ENCODE results near the gene MC1R. TPM values are rescaled to one million over a fixed set of nuclear protein-coding genes. Genes with fewer than 3 reads are reported as not detected.
"Not testable (repeated sequence)": the region's sequence is repeated elsewhere in the genome, so short reads cannot be mapped to it uniquely, and the experiment has no call there.

MC1R gene
- total RNA-seq, 1 donor from 2014 or later, result 1.2 TPM

DNA sequence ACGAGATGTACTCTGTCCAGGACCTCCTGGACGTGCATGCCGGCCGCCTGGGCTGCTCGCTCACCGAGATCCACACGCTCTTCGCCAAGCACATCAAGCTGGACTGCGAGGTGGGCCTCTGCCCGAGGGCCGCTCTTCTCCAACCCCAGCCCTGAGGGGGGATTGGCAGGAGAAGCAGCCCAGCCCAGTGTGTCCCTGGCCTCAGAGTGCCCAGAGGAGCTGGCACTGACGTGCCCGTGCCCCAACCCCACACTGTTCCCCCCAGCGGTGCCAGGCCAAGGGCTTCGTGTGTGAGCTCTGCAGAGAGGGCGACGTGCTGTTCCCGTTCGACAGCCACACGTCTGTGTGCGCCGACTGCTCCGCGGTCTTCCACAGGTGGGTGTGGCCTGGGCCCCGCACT, 45.5 kb downstream of the MC1R start:
- H3K27me3 ChIP-seq (ENCODE audit: low read depth), result no peaks in the 10 kb centered on the region
- H3K36me3 ChIP-seq, result peaks cover 40% of the 10 kb centered on the region
- no peaks in the 10 kb centered on the region for H3K4me1 ChIP-seq
- no peak overlapping the region for H3K27ac ChIP-seq (replicated peaks)
- intact Hi-C loops (cut with micrococcal nuclease), result no loop called here
- DNase-seq, result no peak
- H3K9me3 ChIP-seq (replicated peaks), result no peaks in the 10 kb centered on the region
- H3K4me3 ChIP-seq, result no peak overlapping the region
- TF ChIP-seq, protein P1, sequence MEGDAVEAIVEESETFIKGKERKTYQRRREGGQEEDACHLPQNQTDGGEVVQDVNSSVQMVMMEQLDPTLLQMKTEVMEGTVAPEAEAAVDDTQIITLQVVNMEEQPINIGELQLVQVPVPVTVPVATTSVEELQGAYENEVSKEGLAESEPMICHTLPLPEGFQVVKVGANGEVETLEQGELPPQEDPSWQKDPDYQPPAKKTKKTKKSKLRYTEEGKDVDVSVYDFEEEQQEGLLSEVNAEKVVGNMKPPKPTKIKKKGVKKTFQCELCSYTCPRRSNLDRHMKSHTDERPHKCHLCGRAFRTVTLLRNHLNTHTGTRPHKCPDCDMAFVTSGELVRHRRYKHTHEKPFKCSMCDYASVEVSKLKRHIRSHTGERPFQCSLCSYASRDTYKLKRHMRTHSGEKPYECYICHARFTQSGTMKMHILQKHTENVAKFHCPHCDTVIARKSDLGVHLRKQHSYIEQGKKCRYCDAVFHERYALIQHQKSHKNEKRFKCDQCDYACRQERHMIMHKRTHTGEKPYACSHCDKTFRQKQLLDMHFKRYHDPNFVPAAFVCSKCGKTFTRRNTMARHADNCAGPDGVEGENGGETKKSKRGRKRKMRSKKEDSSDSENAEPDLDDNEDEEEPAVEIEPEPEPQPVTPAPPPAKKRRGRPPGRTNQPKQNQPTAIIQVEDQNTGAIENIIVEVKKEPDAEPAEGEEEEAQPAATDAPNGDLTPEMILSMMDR (IDR thresholded peaks at IDR 0.05; ENCODE audit: borderline replicate concordance), result no peak

DNA sequence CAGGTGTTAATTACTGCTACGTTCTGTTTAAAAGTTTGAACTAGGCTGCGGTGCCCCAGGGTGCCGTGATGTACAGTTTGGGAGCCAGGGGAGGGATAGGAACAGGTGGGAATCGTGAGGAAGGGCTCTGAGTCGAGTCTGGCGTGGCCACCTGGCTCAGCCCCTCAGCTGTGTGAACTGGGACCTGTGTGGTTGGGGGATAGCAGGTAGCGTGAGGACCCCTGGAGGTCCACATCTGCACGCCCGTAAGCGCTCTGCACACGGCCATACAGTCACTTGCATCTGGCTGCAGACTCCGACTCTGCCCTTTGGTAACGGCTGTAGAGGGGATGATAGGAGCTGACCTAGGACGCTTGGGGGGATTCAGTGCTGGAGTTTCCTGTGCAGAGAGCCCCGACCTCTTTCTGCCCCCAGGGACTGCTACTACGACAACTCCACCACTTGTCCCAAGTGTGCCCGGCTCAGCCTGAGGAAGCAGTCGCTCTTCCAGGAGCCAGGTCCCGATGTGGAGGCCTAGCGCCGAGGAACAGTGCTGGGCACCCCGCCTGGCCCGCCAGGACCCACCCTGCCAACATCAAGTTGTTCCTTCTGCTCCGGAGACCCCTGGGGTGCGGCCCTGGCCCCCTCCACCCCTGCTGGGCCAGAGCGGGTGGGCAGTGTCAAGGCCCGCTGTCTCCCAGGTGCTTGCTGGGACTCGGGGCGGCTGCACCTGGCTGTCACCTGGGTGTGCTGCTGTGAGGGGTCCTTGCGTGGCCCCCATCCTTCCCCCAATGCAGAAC, 47.0 kb downstream of the MC1R start:
- TF ChIP-seq, protein P1 (IDR thresholded peaks at IDR 0.05; ENCODE audit: borderline replicate concordance), result no peak
- DNase-seq, result no peak
- intact Hi-C loops (cut with micrococcal nuclease), result no loop called here
- Histone ChIP-seq H3K4me3 (no peak overlapping the region), H3K27ac (replicated peaks) (no peak overlapping the region), H3K9me3 (replicated peaks) (no peaks in the 10 kb centered on the region), H3K36me3 (peaks cover 39% of the 10 kb centered on the region), H3K4me1 (peaks cover 9% of the 10 kb centered on the region), H3K27me3 (ENCODE audit: low read depth) (no peaks in the 10 kb centered on the region)

DNA sequence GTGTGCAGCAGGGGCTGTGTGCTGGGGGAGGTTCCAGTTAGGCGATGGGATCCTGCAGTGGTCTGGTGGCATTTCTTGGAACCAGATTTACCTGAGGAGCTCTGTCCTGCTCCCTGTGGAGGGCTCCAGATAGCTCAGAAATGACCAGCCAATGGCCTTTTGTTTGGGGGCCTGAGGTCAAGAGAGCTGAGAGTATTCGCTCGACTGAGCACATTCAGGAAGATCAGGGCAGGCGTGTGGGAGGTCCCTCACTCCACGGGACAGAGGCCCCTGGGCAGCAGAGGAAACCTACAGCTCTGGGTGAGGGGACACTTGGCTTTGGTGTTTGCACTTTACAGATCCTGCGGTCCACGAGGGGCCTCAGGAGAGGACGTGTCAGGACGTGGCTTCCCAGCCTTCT, 48.1 kb downstream of the MC1R start:
- H3K4me3 ChIP-seq, result no peak overlapping the region
- H3K27ac ChIP-seq (replicated peaks), result no peak overlapping the region
- peaks cover 21% of the 10 kb centered on the region for H3K4me1 ChIP-seq
- TF ChIP-seq, protein P1 (IDR thresholded peaks at IDR 0.05; ENCODE audit: borderline replicate concordance), result no peak
- intact Hi-C loops (cut with micrococcal nuclease), result no loop called here
- H3K9me3 ChIP-seq (replicated peaks), result no peaks in the 10 kb centered on the region
- no peak for DNase-seq
- H3K36me3 ChIP-seq, result peaks cover 28% of the 10 kb centered on the region
- H3K27me3 ChIP-seq (ENCODE audit: low read depth), result no peaks in the 10 kb centered on the region

DNA sequence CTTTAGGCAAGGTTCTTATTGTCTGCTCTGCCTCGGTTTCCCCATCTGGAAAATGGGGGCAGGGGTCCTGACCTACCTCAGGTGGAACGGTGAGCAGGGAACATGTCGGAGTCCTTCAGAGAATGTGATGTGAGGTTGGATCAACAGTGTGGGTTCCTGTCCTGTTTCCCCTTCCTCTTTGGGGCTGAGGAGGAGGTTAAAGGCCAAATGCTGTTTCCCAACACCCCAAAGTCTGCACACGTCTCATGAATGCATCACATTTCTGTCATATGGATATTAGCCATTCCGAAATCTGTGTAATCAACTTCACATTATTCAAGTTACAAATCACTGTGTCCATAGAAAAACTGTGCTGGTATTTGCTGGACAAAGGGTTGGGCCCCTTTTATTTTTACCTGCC, 48.8 kb downstream of the MC1R start:
- H3K27me3 ChIP-seq (ENCODE audit: low read depth); H3K27ac ChIP-seq (replicated peaks); H3K9me3 ChIP-seq (replicated peaks); intact Hi-C loops (cut with micrococcal nuclease); DNase-seq; H3K4me3 ChIP-seq: not testable (repeated sequence)
- peaks cover 23% of the 10 kb centered on the region for H3K36me3 ChIP-seq
- peaks cover 25% of the 10 kb centered on the region for H3K4me1 ChIP-seq

DNA sequence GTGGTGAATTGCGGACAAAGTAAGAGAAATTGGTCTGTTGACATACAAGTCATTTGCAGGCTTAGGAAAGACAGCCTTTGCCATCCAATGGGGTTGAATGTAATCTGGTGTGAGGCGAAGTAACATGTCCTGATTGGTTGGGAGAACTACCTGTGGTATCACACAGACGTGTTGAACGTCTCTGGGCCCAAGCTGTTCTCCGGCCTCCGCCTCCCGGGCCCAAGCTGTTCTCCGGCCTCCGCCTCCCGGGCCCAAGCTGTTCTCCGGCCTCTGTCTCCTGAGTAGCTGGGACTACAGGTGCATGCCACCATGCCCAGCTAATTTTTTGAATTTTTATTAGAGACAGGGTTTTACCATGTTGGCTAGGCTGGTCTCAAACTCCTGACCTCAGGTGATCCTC, 49.4 kb downstream of the MC1R start:
- intact Hi-C loops (cut with micrococcal nuclease); H3K27ac ChIP-seq (replicated peaks): not testable (repeated sequence)
- H3K36me3 ChIP-seq, result peaks cover 20% of the 10 kb centered on the region

DNA sequence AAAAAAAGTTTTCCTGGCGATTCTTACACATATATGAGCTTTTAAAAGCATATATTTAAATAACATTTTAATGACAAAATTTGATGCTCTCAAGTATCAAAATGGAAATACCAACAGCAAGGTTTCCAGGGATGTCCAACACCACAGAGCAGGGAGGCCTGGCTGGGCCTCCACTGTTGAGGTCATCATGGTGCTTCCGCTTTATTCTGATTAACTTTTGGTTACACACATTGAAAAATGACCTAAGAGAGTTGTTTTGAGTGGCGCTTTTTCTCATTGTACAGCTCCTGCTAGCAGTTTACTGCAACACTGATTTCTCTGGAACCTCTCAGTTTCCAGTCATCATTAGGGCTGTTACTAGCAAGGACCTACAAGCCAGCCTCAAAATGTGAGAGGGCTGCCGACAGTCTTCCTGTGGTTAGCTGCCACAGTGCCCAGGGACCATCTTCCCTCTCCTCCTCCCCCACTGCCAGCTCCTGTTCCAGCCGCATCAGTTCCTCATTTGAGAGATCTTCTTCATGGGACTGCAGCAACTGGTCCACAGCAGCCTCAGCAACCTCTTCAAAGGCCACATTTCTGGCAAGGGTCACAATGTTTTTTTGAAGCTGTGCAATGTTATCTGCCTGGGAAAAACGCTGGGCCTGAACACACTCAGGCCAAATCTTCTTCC, 51.2 kb downstream of the MC1R start:
- Histone ChIP-seq H3K4me1 (peaks cover 43% of the 10 kb centered on the region), H3K36me3 (peaks cover 10% of the 10 kb centered on the region), H3K4me3 (no peak overlapping the region), H3K27me3 (ENCODE audit: low read depth) (no peaks in the 10 kb centered on the region), H3K27ac (replicated peaks) (no peak overlapping the region), H3K9me3 (replicated peaks) (no peaks in the 10 kb centered on the region)
- intact Hi-C loops (cut with micrococcal nuclease), result no loop called here
- no peak for DNase-seq
- TF ChIP-seq, protein P1 (IDR thresholded peaks at IDR 0.05; ENCODE audit: borderline replicate concordance), result no peak

More for the DNA sequence above, 49.4 kb downstream of the MC1R start:
- not testable (repeated sequence) for DNase-seq; H3K27me3 ChIP-seq (ENCODE audit: low read depth); H3K9me3 ChIP-seq (replicated peaks); H3K4me3 ChIP-seq
- peaks cover 32% of the 10 kb centered on the region for H3K4me1 ChIP-seq

Other genes starting within 250 kb of the MC1R start
- 26.7 TPM for gene CDK10, start 232.2 kb upstream of the MC1R start, total RNA-seq
- 2.1 TPM for gene SPATA2L, start 217.2 kb upstream of the MC1R start, total RNA-seq
- 12.6 TPM for gene VPS9D1, start 198.0 kb upstream of the MC1R start, total RNA-seq
- 12.9 TPM for gene ZNF276, start 197.3 kb upstream of the MC1R start, total RNA-seq
- 2.4 TPM for gene FANCA, start 102.2 kb upstream of the MC1R start, total RNA-seq
- gene SPIRE2, start 90.4 kb upstream of the MC1R start, total RNA-seq, result 1.2 TPM
- gene TCF25, start 45.3 kb upstream of the MC1R start, total RNA-seq, result 82.6 TPM
- 2.1 TPM for gene TUBB3, start 4.5 kb downstream of the MC1R start, total RNA-seq
- 44.7 TPM for gene DEF8, start 29.9 kb downstream of the MC1R start, total RNA-seq
- gene DBNDD1, start 100.6 kb downstream of the MC1R start, total RNA-seq, result 4.6 TPM
- gene PRDM7, start 158.5 kb downstream of the MC1R start, total RNA-seq, result not detected